HG02885 (cell line): ENCODE measurements around the gene GOT1.

Experiments
- ATAC-seq: cut with Tn5 transposase; IDR thresholded peaks from one replicate; pipeline ENCODE4 v1.9.1; 2021; ENCODE audit warnings: mild to moderate bottlenecking; ENCODE audit not compliant: unreplicated experiment, poor library complexity

GOT1 gene

GRCh38 chr10:99366666-99367065 is 63.8 kb downstream of the GOT1 start:
- ATAC-seq: no peak

- ATAC-seq: no peak
These were observed 64.7 kb downstream of the GOT1 start for GRCh38 chr10:99365736-99366135.

GRCh38 chr10:99365311-99365710 is 65.1 kb downstream of the GOT1 start:
- no peak for ATAC-seq

GRCh38 chr10:99364125-99364524 is 66.3 kb downstream of the GOT1 start:
- ATAC-seq: no peak

GRCh38 chr10:99360934-99361333 is 69.5 kb downstream of the GOT1 start:
- no peak for ATAC-seq

GRCh38 chr10:99358101-99358500 is 72.3 kb downstream of the GOT1 start:
- no peak for ATAC-seq

- no peak for ATAC-seq
These were observed 72.7 kb downstream of the GOT1 start for GRCh38 chr10:99357691-99358090.

GRCh38 chr10:99353182-99353581 is 77.2 kb downstream of the GOT1 start:
- no peak for ATAC-seq

- ATAC-seq: no peak
These were observed 82.8 kb downstream of the GOT1 start for GRCh38 chr10:99347672-99348071.
